ENCODE measurements around the gene PLRG1.
"Not testable (repeated sequence)": the region's sequence is repeated elsewhere in the genome, so short reads cannot be mapped to it uniquely, and the experiment has no call there.

The PLRG1 gene

DNA sequence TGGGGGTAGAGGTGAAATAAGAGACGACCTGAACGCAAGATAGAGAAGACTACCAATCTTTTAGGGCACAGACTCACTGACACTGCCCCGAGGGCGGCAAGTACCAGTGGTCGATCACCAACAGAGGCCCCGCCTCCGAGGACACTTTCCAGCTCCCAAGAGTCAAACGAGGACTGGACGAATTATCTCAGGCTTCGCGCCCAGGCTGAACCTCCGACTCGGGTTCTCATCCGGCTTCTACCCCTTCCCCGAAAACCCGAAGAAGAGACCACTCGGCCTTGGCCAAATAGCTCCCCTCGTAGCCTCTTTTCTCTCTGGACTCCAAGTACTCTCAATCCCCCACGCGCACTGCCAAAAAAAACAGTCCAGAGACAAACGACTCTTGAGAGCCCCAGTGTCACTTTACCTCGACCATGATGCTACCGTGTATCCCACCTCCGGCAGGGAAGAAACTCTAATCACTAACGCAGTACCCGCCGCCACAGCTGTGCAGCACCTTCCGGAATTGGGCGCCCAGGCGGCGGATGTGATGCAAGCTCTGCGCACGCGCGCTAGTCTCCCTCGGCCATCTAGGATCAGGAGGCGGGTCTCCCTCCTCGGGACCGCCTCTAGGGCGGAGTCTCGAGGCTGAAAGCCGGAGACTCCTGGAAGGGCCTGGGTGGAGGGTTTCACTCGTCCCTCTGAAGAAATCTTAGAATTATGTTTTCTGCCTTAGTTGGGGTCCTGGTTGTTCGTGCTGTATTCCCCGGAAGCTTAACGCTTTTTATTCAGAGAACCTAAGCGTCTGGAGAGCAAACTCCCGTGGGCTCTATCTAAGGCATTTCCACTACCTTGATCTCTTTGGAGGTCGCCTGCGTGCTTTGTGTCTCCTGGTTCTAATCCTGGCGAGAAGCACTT is at the start of gene PLRG1:
Gene PLRG1 (minus strand): TSS at position 507 of the 897 bp plus-strand sequence. CDS start 92 bp downstream, at position 415.
- Mint-ChIP-seq H3K36me3 (ENCODE audit: low read depth) (peaks cover 22% of the 10 kb centered on the region), H3K4me1 (ENCODE audit: low read depth) (peaks cover 26% of the 10 kb centered on the region), H3K27me3 (no peaks in the 10 kb centered on the region), H3K4me3 (peak within 1 kb of the TSS; percentile 95), H3K9me3 (no peaks in the 10 kb centered on the region), H3K27ac (peak within 1 kb of the TSS; percentile 92)

DNA sequence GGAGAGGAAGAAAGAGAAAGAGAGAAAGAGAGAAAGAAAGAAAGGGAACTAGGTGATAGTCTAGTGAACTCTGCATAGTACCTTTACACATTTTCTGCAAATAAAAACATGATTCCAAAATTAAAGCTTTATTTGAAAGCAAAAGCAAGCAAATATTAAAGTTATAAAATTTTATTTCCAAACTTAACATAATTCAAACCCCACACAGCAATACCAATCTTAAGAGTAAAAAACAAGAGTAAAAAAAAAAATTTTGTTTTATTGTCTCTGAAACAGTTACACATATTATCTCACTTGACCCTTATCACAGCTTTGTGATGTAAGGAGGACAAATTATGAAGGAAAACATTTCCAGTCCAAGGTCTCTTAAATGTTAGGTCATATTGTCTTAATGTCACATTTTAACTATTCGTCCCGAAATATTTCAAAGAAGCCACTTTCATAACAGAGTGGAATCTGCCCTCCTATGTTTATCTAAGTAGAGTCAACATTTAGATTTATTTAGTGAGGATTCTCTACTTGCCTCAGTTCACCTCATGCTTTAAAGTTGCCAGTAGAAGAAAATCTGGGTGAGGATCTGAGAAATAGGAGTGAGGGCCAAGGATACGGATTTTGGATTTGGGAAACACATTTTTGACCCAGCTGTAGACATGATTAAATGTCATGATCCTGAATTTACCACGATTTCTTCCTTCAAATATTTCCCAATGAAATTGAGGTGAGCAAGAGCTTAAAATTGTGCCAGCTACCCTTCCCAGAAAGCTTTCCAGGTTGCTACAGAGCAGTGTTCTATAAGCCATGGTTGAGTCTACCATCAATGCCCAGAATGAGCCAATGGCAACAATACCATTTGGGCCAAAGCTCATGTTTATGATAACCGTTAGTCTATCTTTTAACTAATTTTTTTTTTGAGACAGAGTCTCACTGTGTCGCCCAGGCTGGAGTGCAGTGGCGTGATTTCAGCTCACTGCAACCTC is 47.9 kb upstream of the PLRG1 start:
- Mint-ChIP-seq H3K36me3 (ENCODE audit: low read depth) (no peaks in the 10 kb centered on the region), H3K27ac (no peak overlapping the region), H3K4me3 (no peak overlapping the region), H3K9me3 (no peaks in the 10 kb centered on the region), H3K4me1 (ENCODE audit: low read depth) (no peaks in the 10 kb centered on the region), H3K27me3 (peaks cover 22% of the 10 kb centered on the region)

DNA sequence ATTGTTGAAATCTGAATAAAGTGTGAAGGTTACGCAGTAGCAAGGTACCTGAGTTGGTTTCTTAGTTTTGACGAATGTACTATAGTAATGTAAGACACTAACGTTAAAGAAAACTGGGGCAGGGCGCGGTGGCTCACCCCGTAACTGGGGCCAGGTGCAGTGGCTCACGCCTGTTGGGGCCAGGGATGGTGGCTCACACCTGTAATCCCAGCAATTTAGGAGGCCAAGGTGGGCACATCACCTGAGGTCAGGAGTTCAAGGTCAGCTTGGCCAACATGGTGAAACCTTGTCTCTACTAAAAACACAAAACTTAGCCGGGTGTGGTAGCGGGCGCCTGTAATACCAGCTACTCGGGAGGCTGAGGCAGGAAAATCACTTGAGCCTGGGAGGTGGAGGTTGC is 47.1 kb upstream of the PLRG1 start:
- not testable (repeated sequence) for H3K4me3 Mint-ChIP-seq; H3K36me3 Mint-ChIP-seq (ENCODE audit: low read depth); H3K9me3 Mint-ChIP-seq; H3K27ac Mint-ChIP-seq; H3K4me1 Mint-ChIP-seq (ENCODE audit: low read depth)
- H3K27me3 Mint-ChIP-seq, result peaks cover 18% of the 10 kb centered on the region

DNA sequence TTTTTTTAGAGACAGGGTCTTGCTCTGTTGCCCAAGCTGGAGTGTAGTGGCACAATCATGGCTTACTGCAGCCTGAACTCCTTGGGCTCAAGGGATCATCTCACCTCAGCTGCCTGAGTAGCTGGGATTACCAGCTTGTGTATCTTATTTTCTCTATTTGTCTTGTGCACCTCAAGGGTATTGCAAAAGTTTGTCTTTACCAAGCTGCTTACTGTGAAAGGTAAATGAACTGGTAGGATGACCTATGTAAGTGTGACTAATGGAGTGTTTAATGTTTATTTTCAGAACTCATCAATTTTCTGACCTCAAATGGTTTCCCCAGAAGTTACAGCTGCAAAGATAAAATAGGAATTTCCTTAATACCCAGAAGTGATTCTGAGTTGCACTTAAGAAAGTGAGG is 45.6 kb upstream of the PLRG1 start:
- H3K27ac Mint-ChIP-seq, result no peak overlapping the region
- no peak overlapping the region for H3K4me3 Mint-ChIP-seq
- no peaks in the 10 kb centered on the region for H3K36me3 Mint-ChIP-seq (ENCODE audit: low read depth)
- H3K4me1 Mint-ChIP-seq (ENCODE audit: low read depth), result no peaks in the 10 kb centered on the region
- peaks cover 21% of the 10 kb centered on the region for H3K27me3 Mint-ChIP-seq
- H3K9me3 Mint-ChIP-seq, result no peaks in the 10 kb centered on the region

DNA sequence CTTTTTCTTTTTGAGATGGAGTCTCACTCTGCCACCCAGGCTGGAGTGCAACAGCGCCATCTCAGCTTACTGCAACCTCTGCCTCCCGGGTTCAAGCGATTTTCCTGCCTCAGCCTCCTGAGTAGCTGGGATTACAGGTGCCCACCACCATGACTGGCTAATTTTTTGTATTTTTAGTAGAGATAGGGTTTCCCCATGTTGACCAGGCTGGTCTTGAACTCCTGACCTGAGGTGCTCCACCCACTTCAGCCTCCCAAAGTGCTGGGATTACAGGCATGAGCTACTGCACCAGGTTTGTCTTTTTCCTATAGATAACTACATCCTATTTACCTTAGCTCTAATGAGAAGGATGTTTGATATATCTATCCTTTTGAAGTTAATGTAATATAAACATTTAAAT is 44.1 kb upstream of the PLRG1 start:
- H3K9me3 Mint-ChIP-seq; H3K4me3 Mint-ChIP-seq; H3K27ac Mint-ChIP-seq; H3K36me3 Mint-ChIP-seq (ENCODE audit: low read depth); H3K4me1 Mint-ChIP-seq (ENCODE audit: low read depth): not testable (repeated sequence)
- H3K27me3 Mint-ChIP-seq, result peaks cover 28% of the 10 kb centered on the region

DNA sequence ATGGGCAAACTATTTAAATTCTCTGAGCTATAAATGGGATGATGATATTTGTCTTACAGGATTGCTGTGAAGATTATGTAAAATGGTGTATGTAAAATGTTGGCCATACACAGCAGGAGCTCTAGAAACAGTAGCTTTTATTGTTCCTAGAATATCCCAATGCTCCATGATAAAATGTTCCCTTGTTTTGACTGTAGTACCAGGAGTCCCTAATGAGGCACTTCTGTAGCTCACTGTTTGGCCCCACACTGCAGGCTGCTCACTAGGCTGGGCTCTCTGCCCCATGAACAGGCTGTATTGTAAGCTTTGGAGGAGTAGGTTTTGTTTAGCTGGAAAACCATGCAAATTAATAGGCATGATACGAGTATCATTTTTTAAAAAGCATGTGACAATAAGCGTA is 43.7 kb upstream of the PLRG1 start:
- no peak overlapping the region for H3K4me3 Mint-ChIP-seq
- H3K9me3 Mint-ChIP-seq, result no peaks in the 10 kb centered on the region
- peaks cover 29% of the 10 kb centered on the region for H3K27me3 Mint-ChIP-seq
- H3K4me1 Mint-ChIP-seq (ENCODE audit: low read depth), result no peaks in the 10 kb centered on the region
- no peak overlapping the region for H3K27ac Mint-ChIP-seq
- H3K36me3 Mint-ChIP-seq (ENCODE audit: low read depth), result no peaks in the 10 kb centered on the region

DNA sequence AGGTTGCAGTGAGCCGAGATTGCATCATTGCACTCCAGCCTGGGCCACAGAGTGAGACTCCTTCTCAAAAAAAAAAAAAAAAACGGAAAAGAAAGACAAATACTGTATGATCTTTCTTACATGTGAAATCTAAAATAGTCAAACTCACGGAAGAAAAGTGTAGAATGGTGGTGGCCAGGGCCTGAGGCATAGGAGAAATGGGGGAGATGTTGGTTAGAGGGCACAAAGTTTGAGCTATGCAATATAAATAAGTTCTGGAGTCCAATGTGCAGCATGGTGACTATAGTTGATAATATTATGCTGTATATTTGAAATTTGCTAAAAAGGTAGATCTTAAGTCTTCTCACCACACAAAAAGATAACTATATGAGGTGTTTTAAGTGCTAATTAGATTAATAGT is 41.7 kb upstream of the PLRG1 start:
- H3K36me3 Mint-ChIP-seq (ENCODE audit: low read depth), result no peaks in the 10 kb centered on the region
- peaks cover 35% of the 10 kb centered on the region for H3K27me3 Mint-ChIP-seq
- no peaks in the 10 kb centered on the region for H3K9me3 Mint-ChIP-seq
- no peaks in the 10 kb centered on the region for H3K4me1 Mint-ChIP-seq (ENCODE audit: low read depth)
- H3K4me3 Mint-ChIP-seq, result no peak overlapping the region
- no peak overlapping the region for H3K27ac Mint-ChIP-seq

DNA sequence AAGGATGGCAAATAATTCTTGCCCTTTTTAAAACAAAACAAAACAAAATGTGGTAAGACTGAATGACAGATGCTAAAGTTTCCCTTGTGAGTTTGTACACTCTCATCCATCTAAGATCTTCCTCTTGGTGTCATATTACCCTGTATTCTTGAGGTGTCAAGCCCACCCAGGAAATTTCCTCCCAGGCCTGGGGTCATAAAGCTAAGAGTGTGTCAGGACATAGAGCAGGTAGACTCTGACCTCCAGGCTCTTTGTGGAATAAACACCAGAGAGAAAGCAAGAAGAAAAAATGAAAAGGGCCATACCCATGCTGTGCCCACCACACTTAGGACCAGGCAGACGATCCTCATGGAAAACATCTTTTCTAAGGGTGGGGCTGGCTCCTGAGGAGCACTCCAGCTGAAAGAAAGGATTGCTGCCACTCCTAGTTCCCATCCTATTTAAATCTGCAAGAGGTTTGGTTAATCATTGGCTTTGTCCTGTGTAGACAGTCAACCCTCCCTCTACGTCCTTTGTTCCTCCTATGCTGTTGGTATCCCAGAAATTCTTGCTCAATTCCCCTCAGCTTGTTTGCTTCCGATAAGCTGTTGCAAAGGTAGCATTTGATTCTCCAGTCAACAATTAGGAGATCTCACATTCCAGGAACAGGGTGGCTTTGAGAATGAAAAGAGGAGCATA is 40.3 kb upstream of the PLRG1 start, which contains the start of gene FGA:
Gene FGA (minus strand): TSS at position 414 of the 678 bp plus-strand sequence. CDS start 55 bp downstream, at position 359.
- Mint-ChIP-seq H3K27ac (no peak within 1 kb of the TSS), H3K9me3 (no peaks in the 10 kb centered on the region), H3K4me1 (ENCODE audit: low read depth) (no peaks in the 10 kb centered on the region), H3K36me3 (ENCODE audit: low read depth) (no peaks in the 10 kb centered on the region), H3K4me3 (no peak within 1 kb of the TSS), H3K27me3 (peaks cover 37% of the 10 kb centered on the region)

DNA sequence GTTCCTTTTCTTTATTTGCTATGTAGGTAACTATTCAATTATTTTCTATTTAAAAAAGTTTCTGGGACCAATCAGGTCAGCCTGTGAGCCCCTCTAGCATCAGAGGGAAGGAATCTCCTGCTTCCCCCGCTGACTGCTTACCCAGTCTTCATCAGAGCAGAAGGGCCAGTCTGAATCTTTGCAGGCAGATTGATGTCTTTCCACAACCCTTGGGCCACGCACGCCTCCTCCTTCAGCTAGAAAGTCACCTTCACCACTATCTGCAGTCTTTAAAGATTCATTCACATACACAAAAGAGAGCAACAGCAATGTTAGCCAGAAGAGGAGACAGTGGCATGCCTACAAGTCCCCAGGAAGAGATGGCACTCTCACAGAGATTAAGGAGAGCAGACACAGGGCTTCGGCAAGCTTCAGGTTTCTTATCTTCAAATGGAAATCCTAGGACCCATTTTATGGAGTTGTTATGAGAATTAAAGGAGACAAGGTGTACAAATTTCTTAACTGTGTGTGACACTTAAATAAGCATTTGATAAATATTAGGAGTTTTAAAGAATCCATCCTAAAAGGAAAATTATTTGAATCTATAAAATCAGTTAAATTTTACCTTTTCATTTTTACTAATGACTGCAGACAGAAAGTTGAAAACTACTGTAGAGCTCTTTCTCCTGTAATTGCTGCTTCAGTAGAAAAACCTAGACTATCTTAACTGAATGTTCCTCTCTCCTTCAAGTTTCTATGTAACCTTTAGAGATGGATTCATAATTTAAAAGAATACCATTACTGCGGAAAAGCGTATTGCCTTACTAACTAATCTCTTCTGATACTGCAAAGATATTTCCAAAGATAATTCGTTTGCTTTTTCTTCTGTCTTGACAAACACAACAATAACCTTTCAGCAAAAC is 39.3 kb upstream of the PLRG1 start:
- H3K4me1 Mint-ChIP-seq (ENCODE audit: low read depth), result no peaks in the 10 kb centered on the region
- no peak overlapping the region for H3K4me3 Mint-ChIP-seq
- no peak overlapping the region for H3K27ac Mint-ChIP-seq
- peaks cover 37% of the 10 kb centered on the region for H3K27me3 Mint-ChIP-seq
- no peaks in the 10 kb centered on the region for H3K9me3 Mint-ChIP-seq
- no peaks in the 10 kb centered on the region for H3K36me3 Mint-ChIP-seq (ENCODE audit: low read depth)

DNA sequence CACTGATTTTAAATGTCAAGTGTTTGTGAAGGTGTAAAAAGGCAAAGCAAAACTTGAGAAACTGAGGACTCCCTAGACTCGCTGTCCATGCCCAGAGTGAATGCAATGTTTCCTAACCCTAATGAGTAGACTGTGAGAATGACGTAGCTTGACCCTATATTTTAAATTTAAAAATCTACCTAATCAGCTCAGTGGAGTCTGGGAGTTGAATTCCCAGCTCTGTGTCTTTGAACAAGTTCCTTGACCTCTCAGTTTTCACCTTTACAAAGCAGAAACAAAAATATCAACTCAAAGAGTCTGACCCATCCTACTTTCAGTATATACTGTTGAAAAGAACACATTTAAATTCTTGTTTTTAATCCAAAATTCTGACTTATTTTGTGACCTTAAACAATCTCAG is 38.0 kb upstream of the PLRG1 start:
- Mint-ChIP-seq H3K4me1 (ENCODE audit: low read depth) (no peaks in the 10 kb centered on the region), H3K4me3 (no peak overlapping the region), H3K36me3 (ENCODE audit: low read depth) (no peaks in the 10 kb centered on the region), H3K27ac (no peak overlapping the region), H3K27me3 (peaks cover 37% of the 10 kb centered on the region), H3K9me3 (no peaks in the 10 kb centered on the region)

DNA sequence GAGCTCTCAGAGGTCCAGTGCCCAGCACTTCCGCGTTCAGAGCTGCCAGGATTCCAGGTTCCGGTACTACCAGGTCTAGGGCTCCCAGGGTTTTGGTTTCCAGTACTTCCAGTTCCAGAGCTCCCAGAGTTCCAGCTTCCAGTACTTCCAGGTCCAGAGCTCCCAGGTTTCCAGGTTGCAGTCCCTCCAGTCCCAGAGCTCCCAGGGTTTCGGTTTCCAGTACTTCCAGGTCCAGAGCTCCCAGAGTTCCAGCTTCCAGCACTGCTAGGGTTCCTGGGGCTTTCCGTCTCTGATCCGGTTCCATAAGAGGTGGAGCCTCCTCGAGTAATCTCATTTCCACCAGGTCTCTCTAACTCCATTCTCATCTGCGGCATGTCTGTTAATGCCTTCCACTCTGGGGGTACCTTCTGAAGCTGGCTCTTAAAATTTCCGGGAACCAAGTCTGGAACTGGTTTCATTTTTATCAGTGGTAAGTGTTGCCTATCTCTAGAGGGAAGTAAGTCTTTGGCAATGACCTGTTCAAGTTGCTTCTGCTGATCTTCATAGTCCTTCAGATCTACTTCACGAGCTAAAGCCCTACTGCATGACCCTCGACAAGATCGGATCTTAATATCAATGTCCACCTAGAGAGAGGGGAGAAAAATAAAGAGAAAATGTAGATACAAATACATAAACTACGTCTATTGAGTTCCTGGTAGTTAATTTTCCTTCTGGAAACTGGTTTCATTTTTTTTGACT is 36.3 kb upstream of the PLRG1 start:
- no peaks in the 10 kb centered on the region for H3K4me1 Mint-ChIP-seq (ENCODE audit: low read depth)
- H3K27ac Mint-ChIP-seq, result no peak overlapping the region
- H3K4me3 Mint-ChIP-seq, result no peak overlapping the region
- peaks cover 29% of the 10 kb centered on the region for H3K27me3 Mint-ChIP-seq
- no peaks in the 10 kb centered on the region for H3K36me3 Mint-ChIP-seq (ENCODE audit: low read depth)
- H3K9me3 Mint-ChIP-seq, result no peaks in the 10 kb centered on the region

DNA sequence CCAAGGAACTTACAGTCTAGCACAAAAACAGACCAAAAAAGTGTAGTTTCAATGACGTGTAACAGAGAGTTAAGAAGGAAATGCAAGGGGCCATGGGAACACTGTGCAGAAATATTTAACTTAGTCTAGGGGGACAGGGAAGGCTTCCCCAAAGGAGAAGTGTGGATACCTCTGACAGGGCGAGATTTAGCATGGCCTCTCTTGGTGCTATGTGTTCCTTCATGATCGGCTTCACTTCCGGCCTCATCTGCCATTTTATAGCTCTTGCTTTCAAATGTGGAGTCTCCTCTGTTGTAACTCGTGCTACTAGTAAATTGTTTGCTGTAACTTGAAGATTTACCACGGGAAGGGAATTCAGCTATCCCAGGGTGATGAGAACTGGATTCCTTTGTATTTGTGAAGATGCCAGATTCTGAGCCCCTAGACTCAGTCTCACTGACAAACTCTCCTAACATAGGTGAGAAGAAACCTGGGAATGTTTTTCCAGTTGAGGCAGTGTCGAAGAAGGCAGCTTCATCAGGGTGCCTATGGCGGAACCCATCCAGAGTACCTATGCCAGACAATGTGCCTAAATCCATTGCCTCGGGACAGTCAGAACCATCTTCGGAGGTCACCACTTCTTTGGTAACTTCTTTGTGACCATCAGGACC is 35.3 kb upstream of the PLRG1 start:
- no peaks in the 10 kb centered on the region for H3K9me3 Mint-ChIP-seq
- no peak overlapping the region for H3K27ac Mint-ChIP-seq
- no peaks in the 10 kb centered on the region for H3K36me3 Mint-ChIP-seq (ENCODE audit: low read depth)
- no peaks in the 10 kb centered on the region for H3K4me1 Mint-ChIP-seq (ENCODE audit: low read depth)
- H3K4me3 Mint-ChIP-seq, result no peak overlapping the region
- H3K27me3 Mint-ChIP-seq, result peaks cover 25% of the 10 kb centered on the region

DNA sequence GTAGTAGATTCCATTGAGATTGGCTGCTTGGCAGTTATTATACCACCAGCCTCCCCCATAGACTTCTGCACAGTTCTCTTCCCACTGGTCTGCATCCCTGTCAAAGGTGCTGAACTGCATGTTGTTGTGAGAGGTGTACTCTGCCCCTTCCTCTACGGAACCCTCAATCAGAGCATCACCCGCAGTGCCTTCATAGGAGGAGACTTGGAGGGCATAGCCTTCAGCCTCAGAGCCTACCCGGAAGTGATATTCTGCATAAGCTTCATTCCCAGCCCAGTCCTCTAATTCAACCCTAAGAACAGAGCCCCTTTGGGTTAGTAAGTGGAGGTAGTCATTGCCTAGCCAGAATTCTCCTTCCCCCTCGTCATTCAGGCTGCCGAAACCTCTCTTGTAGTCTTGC is 34.1 kb upstream of the PLRG1 start:
- H3K4me3 Mint-ChIP-seq, result no peak overlapping the region
- no peaks in the 10 kb centered on the region for H3K4me1 Mint-ChIP-seq (ENCODE audit: low read depth)
- peaks cover 18% of the 10 kb centered on the region for H3K27me3 Mint-ChIP-seq
- H3K27ac Mint-ChIP-seq, result no peak overlapping the region
- no peaks in the 10 kb centered on the region for H3K9me3 Mint-ChIP-seq
- H3K36me3 Mint-ChIP-seq (ENCODE audit: low read depth), result no peaks in the 10 kb centered on the region

All from stimulated activated naive CD8-positive, alpha-beta T cell treated with anti-CD3 and anti-CD28 coated beads, Interleukin-15, Interleukin-2, amounts not matched to agents 100 ng/mL and 50 ng/mL, for 24 hours (primary cell).